Upper lobe of left lung (tissue), 6 donors: ENCODE measurements around the gene METTL9. TPM values are rescaled to one million over a fixed set of nuclear protein-coding genes. Genes with fewer than 3 reads are reported as not detected.

Source experiments
- ATAC-seq, 2 donors: fragments of 200-7000 bp; cut with Tn5 transposase; one replicate each; pipeline ENCODE4 v1.9.1; 2022; ENCODE audit warnings: mild to moderate bottlenecking in 2 of 2, moderate library complexity in 2 of 2; ENCODE audit not compliant: low FRiP score in 2 of 2
- DNase-seq, 2 donors: peaks; one replicate each; pipeline ENCODE4 v3.0.0-alpha.2; 2019 to 2020
- H3K27ac ChIP-seq, 4 donors: fragments of 200-600 bp; sonication (generic); one replicate each; pipeline ENCODE4 v1.5.1; 2016 to 2019
- H3K27me3 ChIP-seq, 4 donors: fragments of 200-600 bp; sonication (generic); one replicate each; pipeline ENCODE4 v1.5.1; 2017 to 2019
- H3K36me3 ChIP-seq, 4 donors: fragments of 200-600 bp; sonication (generic); one replicate each; pipeline ENCODE4 v1.5.1; 2016 to 2019
- H3K4me1 ChIP-seq, 4 donors: fragments of 200-600 bp; sonication (generic); one replicate each; pipeline ENCODE4 v1.5.1; 2018 to 2019
- H3K4me3 ChIP-seq, 4 donors: fragments of 200-600 bp; sonication (generic); one replicate each; pipeline ENCODE4 v1.5.1; 2017 to 2019; ENCODE audit warnings: mild to moderate bottlenecking in 2 of 4, moderate library complexity in 1 of 4
- H3K9me3 ChIP-seq, 4 donors: fragments of 200-600 bp; sonication (generic); one replicate each; pipeline ENCODE4 v1.5.1; 2018 to 2019
- CTCF ChIP-seq, 6 experiments: fragments of 450-650 bp in 4 of 6; fragments of 200-600 bp in 2 of 6; sonication (generic) in 2 of 6; IDR thresholded peaks; one replicate each; pipeline ENCODE4 v1.5.1; 2016 to 2019; ENCODE audit warnings: antibody characterized with exemption in 6 of 6
- EP300 ChIP-seq, 4 donors: sonication (generic); formaldehyde crosslinking; IDR thresholded peaks; one replicate each; pipeline ENCODE4 v1.5.1; 2017; ENCODE audit warnings: antibody characterized with exemption in 4 of 4, control low read depth in 2 of 4
- POLR2A ChIP-seq, 4 donors: fragments of 450-650 bp; IDR thresholded peaks; one replicate each; pipeline ENCODE4 v1.5.1; 2016 to 2017; ENCODE audit warnings: antibody characterized with exemption in 4 of 4, mild to moderate bottlenecking in 2 of 4
- POLR2AphosphoS5 ChIP-seq, 2 donors: sonication (generic); formaldehyde crosslinking; IDR thresholded peaks; one replicate each; pipeline ENCODE4 v1.5.1; 2017; ENCODE audit warnings: antibody characterized with exemption in 2 of 2
- WGBS, 2 donors: methylation state at CpG; one replicate each; pipeline ENCODE4 v1.1.5; 2017 to 2018; 5-methylcytosine and 5-hydroxymethylcytosine counted together
- total RNA-seq, 6 donors: library from RNA; depleted of rRNA in 4 of 6; stranded (reverse); fragments of >200 nt in 4 of 6; gene quantifications; one replicate each; pipeline versions ENCODE4 v1.1.0 to v1.2.1, GENCODE V29; 2016 to 2021
- donor health status: DM: no; HTN: no; CAD: no; lungs with moderate emphysema.
- donor health status: DM: no; HTN: yes; CAD: no; lungs with severe emphysema.

Gene METTL9
- total RNA-seq, 6 donors from 2014 or later, result 57.1 to 120 (median 93.3) TPM

- TF ChIP-seq POLR2AphosphoS5 (IDR thresholded peaks at IDR 0.05) (no peak), CTCF (IDR thresholded peaks at IDR 0.05) (no peak), EP300 (IDR thresholded peaks at IDR 0.05) (no peak), POLR2A (IDR thresholded peaks at IDR 0.05) (no peak)
- H3K4me3 ChIP-seq, result no peak overlapping the region
- WGBS, 2 donors, result 42 to 56% methylated on average over 2 of the region's 2 CpGs
Measured at GRCh38 chr16:21590796-21591195, 8.6 kb upstream of the METTL9 start.

GRCh38 chr16:21592191-21592590, 7.2 kb upstream of the METTL9 start:
- no peaks in the 10 kb centered on the region for H3K27me3 ChIP-seq

More at GRCh38 chr16:21590796-21591195, 8.6 kb upstream of the METTL9 start:
- peaks cover 2 to 13% (median 7%) of the 10 kb centered on the region in 4 donors for H3K4me1 ChIP-seq
- no peak for ATAC-seq
- H3K27me3 ChIP-seq, result no peaks in the 10 kb centered on the region
- no peaks in the 10 kb centered on the region for H3K36me3 ChIP-seq
- no peak for DNase-seq
- H3K27ac ChIP-seq, result peak overlapping the region in 1 of 4 donors; percentile 24
- no peaks in the 10 kb centered on the region for H3K9me3 ChIP-seq

GRCh38 chr16:21593530-21594289, 5.7 kb upstream of the METTL9 start:
- Histone ChIP-seq H3K27me3 (no peaks in the 10 kb centered on the region), H3K4me3 (no peak overlapping the region), H3K36me3 (no peaks in the 10 kb centered on the region), H3K4me1 (peaks cover 6 to 16% (median 9%) of the 10 kb centered on the region in 4 donors), H3K9me3 (no peaks in the 10 kb centered on the region), H3K27ac (no peak overlapping the region)
- ATAC-seq (no peak), DNase-seq (no peak)
- 69 to 79% methylated on average over 7 of the region's 7 CpGs for WGBS, 2 donors
- TF ChIP-seq CTCF (IDR thresholded peaks at IDR 0.05), result no peak
- TF ChIP-seq POLR2AphosphoS5 (IDR thresholded peaks at IDR 0.05), result no peak
- no peak for TF ChIP-seq POLR2A (IDR thresholded peaks at IDR 0.05)
- TF ChIP-seq EP300 (IDR thresholded peaks at IDR 0.05), result no peak

More at GRCh38 chr16:21592191-21592590, 7.2 kb upstream of the METTL9 start:
- no peak for TF ChIP-seq CTCF (IDR thresholded peaks at IDR 0.05)
- TF ChIP-seq POLR2AphosphoS5 (IDR thresholded peaks at IDR 0.05), result no peak
- TF ChIP-seq POLR2A (IDR thresholded peaks at IDR 0.05), result no peak
- no peak for TF ChIP-seq EP300 (IDR thresholded peaks at IDR 0.05)
- ATAC-seq, result no peak
- no peaks in the 10 kb centered on the region for H3K36me3 ChIP-seq
- WGBS, 2 donors, result 88 to 94% methylated on average over 9 of the region's 9 CpGs
- H3K4me3 ChIP-seq, result no peak overlapping the region
- H3K4me1 ChIP-seq, result peaks cover 2 to 13% (median 7%) of the 10 kb centered on the region in 4 donors
- H3K9me3 ChIP-seq, result no peaks in the 10 kb centered on the region
- no peak for DNase-seq
- no peak overlapping the region for H3K27ac ChIP-seq

DNA sequence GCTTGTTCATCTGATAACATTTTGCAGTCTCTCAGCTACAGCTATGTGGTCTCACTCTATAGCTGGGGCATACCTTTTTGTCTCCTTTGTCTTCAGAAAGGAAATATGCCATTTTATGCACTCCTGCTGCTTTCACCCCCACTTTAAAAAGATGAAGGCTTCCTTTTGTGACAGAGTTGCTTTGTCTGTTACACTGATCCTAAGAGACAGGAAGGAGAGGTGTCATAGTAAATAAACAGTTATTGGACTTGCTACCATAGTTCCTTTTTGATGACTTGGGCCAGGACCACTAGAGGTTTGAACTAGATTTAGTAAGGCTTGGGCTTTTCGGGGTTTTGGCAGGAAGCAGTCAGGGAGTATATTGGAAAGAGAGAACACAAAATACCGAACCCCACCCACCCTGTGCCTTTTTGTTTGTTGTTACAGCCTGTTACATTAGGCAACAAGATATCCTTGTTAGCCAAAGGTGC, 1.8 kb upstream of the METTL9 start:
- TF ChIP-seq EP300 (IDR thresholded peaks at IDR 0.05), result no peak
- no peak for TF ChIP-seq POLR2A (IDR thresholded peaks at IDR 0.05)
- TF ChIP-seq POLR2AphosphoS5 (IDR thresholded peaks at IDR 0.05), result no peak
- no peak for TF ChIP-seq CTCF (IDR thresholded peaks at IDR 0.05)
- DNase-seq (no peak), ATAC-seq (no peak)
- WGBS, 2 donors, result 66 to 75% methylated on average over 2 of the region's 2 CpGs
- Histone ChIP-seq H3K9me3 (no peaks in the 10 kb centered on the region), H3K4me3 (no peak overlapping the region), H3K27me3 (no peaks in the 10 kb centered on the region), H3K36me3 (no peaks in the 10 kb centered on the region), H3K27ac (no peak overlapping the region), H3K4me1 (peaks cover 11 to 20% (median 15%) of the 10 kb centered on the region in 4 donors)
